Measurements from ENCODE around the gene PSMF1. TPM values are rescaled to one million over a fixed set of nuclear protein-coding genes. Genes with fewer than 3 reads are reported as not detected.

The PSMF1 gene
- total and polyA plus RNA-seq, 2 of the 13 experiments (the other 11 are each of a cell fraction or from before 2014, with no cell fraction given) = 82.5 to 86.0 TPM

DNA sequence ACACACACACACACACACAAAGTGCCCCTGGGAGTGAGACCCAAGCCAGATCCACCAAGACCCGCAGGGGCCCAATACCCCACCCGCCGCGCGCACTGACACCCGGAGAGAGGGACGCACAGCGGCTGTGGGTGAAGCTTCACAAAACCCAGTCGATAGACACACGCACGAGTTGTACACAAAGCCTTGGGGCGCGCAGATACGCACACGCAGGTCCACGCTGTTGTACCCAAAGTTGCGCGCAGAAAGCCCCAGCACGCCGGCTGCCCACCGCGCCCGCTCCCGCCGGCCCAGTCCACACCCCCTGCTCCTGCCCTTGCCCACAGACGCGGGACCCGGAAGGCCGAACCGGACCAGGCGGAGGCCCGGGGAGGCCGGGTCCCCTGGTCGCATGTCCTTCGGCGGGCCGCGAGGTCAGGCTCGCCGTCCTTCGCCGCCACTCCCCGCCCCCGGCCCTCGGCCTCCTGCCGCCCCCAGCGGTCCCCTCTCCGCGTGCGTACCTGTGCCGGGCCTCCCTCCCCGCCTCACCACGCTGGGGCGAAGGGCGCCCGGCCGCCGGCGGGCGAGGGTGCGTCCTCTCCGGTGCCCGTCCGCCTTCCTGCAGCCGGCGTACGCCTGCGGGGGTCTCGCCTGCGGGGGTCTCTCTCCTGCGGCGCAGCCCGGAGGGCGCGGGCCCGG, 66.4 kb downstream of the PSMF1 start, which contains the start of gene TMEM74B (continued):
- TF ChIP-seq RFXAP (CRISPR knock-in tag; IDR thresholded peaks at IDR 0.05; ENCODE audit: borderline replicate concordance) = peak; percentile 47; the same call in 1 of the 2 replicates
- no peak for TF ChIP-seq ZNF224 (CRISPR knock-in tag; IDR thresholded peaks at IDR 0.05)
- peak; percentile 57; the same call in 1 of the 2 replicates for TF ChIP-seq ZNF547 (CRISPR knock-in tag; IDR thresholded peaks at IDR 0.05)
- 0 out of 2 replicates have a peak, but pooled peaks have one; percentile 41 for TF ChIP-seq TP53 (CRISPR knock-in tag; conservative IDR thresholded peaks at IDR 0.05)
- peak; percentile 14; the same call in 1 of the 2 replicates for TF ChIP-seq SMAD9 (CRISPR knock-in tag; IDR thresholded peaks at IDR 0.05)
- no peak; the same call in 1 of the 2 replicates for TF ChIP-seq ZNF839 (CRISPR knock-in tag; IDR thresholded peaks at IDR 0.05; ENCODE audit: borderline replicate concordance)
- peak; percentile 85 for TF ChIP-seq ZFY (CRISPR knock-in tag; IDR thresholded peaks at IDR 0.05)
- TF ChIP-seq, protein P1, sequence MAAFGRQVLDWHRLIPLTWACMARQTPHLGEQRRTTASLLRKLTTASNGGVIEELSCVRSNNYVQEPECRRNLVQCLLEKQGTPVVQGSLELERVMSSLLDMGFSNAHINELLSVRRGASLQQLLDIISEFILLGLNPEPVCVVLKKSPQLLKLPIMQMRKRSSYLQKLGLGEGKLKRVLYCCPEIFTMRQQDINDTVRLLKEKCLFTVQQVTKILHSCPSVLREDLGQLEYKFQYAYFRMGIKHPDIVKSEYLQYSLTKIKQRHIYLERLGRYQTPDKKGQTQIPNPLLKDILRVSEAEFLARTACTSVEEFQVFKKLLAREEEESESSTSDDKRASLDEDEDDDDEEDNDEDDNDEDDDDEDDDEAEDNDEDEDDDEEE (CRISPR knock-in tag; IDR thresholded peaks at IDR 0.05) = 0 out of 2 replicates have a peak, but pooled peaks have one; percentile 7
- TF ChIP-seq HOXD1 (CRISPR knock-in tag; IDR thresholded peaks at IDR 0.05) = 0 out of 2 replicates have a peak, but pooled peaks have one; percentile 27
- TF ChIP-seq, protein P2, sequence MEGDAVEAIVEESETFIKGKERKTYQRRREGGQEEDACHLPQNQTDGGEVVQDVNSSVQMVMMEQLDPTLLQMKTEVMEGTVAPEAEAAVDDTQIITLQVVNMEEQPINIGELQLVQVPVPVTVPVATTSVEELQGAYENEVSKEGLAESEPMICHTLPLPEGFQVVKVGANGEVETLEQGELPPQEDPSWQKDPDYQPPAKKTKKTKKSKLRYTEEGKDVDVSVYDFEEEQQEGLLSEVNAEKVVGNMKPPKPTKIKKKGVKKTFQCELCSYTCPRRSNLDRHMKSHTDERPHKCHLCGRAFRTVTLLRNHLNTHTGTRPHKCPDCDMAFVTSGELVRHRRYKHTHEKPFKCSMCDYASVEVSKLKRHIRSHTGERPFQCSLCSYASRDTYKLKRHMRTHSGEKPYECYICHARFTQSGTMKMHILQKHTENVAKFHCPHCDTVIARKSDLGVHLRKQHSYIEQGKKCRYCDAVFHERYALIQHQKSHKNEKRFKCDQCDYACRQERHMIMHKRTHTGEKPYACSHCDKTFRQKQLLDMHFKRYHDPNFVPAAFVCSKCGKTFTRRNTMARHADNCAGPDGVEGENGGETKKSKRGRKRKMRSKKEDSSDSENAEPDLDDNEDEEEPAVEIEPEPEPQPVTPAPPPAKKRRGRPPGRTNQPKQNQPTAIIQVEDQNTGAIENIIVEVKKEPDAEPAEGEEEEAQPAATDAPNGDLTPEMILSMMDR (CRISPR knock-in tag; IDR thresholded peaks at IDR 0.05) = no peak
- TF ChIP-seq KLF12 (CRISPR knock-in tag; IDR thresholded peaks at IDR 0.05; ENCODE audit: borderline replicate concordance) = 0 out of 2 replicates have a peak, but pooled peaks have one; percentile 18
- TF ChIP-seq, protein P3, sequence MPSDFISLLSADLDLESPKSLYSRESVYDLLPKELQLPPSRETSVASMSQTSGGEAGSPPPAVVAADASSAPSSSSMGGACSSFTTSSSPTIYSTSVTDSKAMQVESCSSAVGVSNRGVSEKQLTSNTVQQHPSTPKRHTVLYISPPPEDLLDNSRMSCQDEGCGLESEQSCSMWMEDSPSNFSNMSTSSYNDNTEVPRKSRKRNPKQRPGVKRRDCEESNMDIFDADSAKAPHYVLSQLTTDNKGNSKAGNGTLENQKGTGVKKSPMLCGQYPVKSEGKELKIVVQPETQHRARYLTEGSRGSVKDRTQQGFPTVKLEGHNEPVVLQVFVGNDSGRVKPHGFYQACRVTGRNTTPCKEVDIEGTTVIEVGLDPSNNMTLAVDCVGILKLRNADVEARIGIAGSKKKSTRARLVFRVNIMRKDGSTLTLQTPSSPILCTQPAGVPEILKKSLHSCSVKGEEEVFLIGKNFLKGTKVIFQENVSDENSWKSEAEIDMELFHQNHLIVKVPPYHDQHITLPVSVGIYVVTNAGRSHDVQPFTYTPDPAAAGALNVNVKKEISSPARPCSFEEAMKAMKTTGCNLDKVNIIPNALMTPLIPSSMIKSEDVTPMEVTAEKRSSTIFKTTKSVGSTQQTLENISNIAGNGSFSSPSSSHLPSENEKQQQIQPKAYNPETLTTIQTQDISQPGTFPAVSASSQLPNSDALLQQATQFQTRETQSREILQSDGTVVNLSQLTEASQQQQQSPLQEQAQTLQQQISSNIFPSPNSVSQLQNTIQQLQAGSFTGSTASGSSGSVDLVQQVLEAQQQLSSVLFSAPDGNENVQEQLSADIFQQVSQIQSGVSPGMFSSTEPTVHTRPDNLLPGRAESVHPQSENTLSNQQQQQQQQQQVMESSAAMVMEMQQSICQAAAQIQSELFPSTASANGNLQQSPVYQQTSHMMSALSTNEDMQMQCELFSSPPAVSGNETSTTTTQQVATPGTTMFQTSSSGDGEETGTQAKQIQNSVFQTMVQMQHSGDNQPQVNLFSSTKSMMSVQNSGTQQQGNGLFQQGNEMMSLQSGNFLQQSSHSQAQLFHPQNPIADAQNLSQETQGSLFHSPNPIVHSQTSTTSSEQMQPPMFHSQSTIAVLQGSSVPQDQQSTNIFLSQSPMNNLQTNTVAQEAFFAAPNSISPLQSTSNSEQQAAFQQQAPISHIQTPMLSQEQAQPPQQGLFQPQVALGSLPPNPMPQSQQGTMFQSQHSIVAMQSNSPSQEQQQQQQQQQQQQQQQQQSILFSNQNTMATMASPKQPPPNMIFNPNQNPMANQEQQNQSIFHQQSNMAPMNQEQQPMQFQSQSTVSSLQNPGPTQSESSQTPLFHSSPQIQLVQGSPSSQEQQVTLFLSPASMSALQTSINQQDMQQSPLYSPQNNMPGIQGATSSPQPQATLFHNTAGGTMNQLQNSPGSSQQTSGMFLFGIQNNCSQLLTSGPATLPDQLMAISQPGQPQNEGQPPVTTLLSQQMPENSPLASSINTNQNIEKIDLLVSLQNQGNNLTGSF (CRISPR knock-in tag; IDR thresholded peaks at IDR 0.05) = peak; percentile 85
- TF ChIP-seq ZNF776 (CRISPR knock-in tag; IDR thresholded peaks at IDR 0.05) = peak; percentile 83; the same call in 1 of the 2 replicates
- 0 out of 2 replicates have a peak, but pooled peaks have one; percentile 1 for TF ChIP-seq ZSCAN12 (CRISPR knock-in tag; IDR thresholded peaks at IDR 0.05)
- TF ChIP-seq HNRNPLL (IDR thresholded peaks at IDR 0.05; ENCODE audit: low read depth, low read length, poor library complexity, severe bottlenecking) = peak; percentile 83
- 0 out of 2 replicates have a peak, but pooled peaks have one; percentile 79 for TF ChIP-seq ZNF570 (CRISPR knock-in tag; IDR thresholded peaks at IDR 0.05; ENCODE audit: borderline replicate concordance)
